Renal cortex interstitium (tissue), 15 donors: Measurements from ENCODE around the gene STARD10. TPM values are rescaled to one million over a fixed set of nuclear protein-coding genes. Genes with fewer than 3 reads are reported as not detected.

ENCODE experiments used
- DNase-seq, 11 donors: peaks; one replicate each; pipeline ENCODE4 v3.0.0-alpha.2; 2013; ENCODE audit warnings: low read depth in 9 of 11, low spot score in 4 of 11; ENCODE audit errors: extremely low read depth in 1 of 11
- long read RNA-seq, 16 experiments: transcript quantifications; one replicate each; lab custom pipeline, GENCODE V29; 2026
- polyA plus RNA-seq, 3 donors: library from polyadenylated mRNA; unstranded; fragments of 120-200 nt; gene quantifications; one replicate each; pipeline ENCODE4 v1.2.1, GENCODE V29; 2013; ENCODE audit not compliant: insufficient read length in 3 of 3

Gene STARD10
- polyA plus RNA-seq, result 10 to 100 TPM; 60.0 to 85.1 (median 80.7) TPM
- long read RNA-seq, donor 1, transcript STARD10-210 (7 exons, 1,100 nt), result major isoform, 11 of 19 reads
- long read RNA-seq, donor 1, partial matches to known transcripts, result 5 of 19 reads
- long read RNA-seq, donor 1, other reads (novel, unspliced or antisense), result 0 of 19 reads
- long read RNA-seq, donor 2, transcript STARD10-210 (7 exons, 1,100 nt), result major isoform, 18 of 22 reads
- long read RNA-seq, donor 2, partial matches to known transcripts, result 0 of 22 reads
- long read RNA-seq, donor 2, other reads (novel, unspliced or antisense), result 0 of 22 reads
- long read RNA-seq, donor 3, transcript STARD10-210 (7 exons, 1,100 nt), result major isoform, 27 of 36 reads
- long read RNA-seq, donor 3, partial matches to known transcripts, result 9 of 36 reads
- long read RNA-seq, donor 3, other reads (novel, unspliced or antisense), result 0 of 36 reads
- long read RNA-seq, donor 4, transcript STARD10-210 (7 exons, 1,100 nt), result major isoform, 12 of 20 reads
- long read RNA-seq, donor 4, partial matches to known transcripts, result 6 of 20 reads
- long read RNA-seq, donor 4, other reads (novel, unspliced or antisense), result 0 of 20 reads
- long read RNA-seq, donor 5, result 0 reads
- long read RNA-seq, donor 6, transcript STARD10-210 (7 exons, 1,100 nt), result major isoform, 14 of 24 reads
- long read RNA-seq, donor 6, partial matches to known transcripts, result 7 of 24 reads
- long read RNA-seq, donor 6, other reads (novel, unspliced or antisense), result 0 of 24 reads
- long read RNA-seq, donor 7, transcript STARD10-210 (7 exons, 1,100 nt), result major isoform, 9 of 18 reads
- long read RNA-seq, donor 7, partial matches to known transcripts, result 8 of 18 reads
- long read RNA-seq, donor 7, other reads (novel, unspliced or antisense), result 0 of 18 reads
- long read RNA-seq, donor 8, transcript STARD10-210 (7 exons, 1,100 nt), result major isoform, 28 of 48 reads
- long read RNA-seq, donor 8, partial matches to known transcripts, result 14 of 48 reads
- long read RNA-seq, donor 8, other reads (novel, unspliced or antisense), result 0 of 48 reads
- long read RNA-seq, donor 9, transcript STARD10-210 (7 exons, 1,100 nt), result major isoform, 13 of 20 reads
- long read RNA-seq, donor 9, partial matches to known transcripts, result 5 of 20 reads
- long read RNA-seq, donor 9, other reads (novel, unspliced or antisense), result 0 of 20 reads
- long read RNA-seq, donor 10, transcript STARD10-210 (7 exons, 1,100 nt), result major isoform, 14 of 22 reads
- long read RNA-seq, donor 10, partial matches to known transcripts, result 6 of 22 reads
- long read RNA-seq, donor 10, other reads (novel, unspliced or antisense), result 0 of 22 reads
- long read RNA-seq, donor 11, transcript STARD10-210 (7 exons, 1,100 nt), result major isoform, 11 of 16 reads
- long read RNA-seq, donor 11, partial matches to known transcripts, result 0 of 16 reads
- long read RNA-seq, donor 11, other reads (novel, unspliced or antisense), result 0 of 16 reads
- long read RNA-seq, donor 12, transcript STARD10-210 (7 exons, 1,100 nt), result major isoform, 10 of 17 reads
- long read RNA-seq, donor 12, partial matches to known transcripts, result 6 of 17 reads
- long read RNA-seq, donor 12, other reads (novel, unspliced or antisense), result 0 of 17 reads
- long read RNA-seq, donor 13, result 0 reads
- long read RNA-seq, donor 14, transcript STARD10-210 (7 exons, 1,100 nt), result major isoform, 7 of 14 reads
- long read RNA-seq, donor 14, partial matches to known transcripts, result 6 of 14 reads
- long read RNA-seq, donor 14, other reads (novel, unspliced or antisense), result 0 of 14 reads
- long read RNA-seq, donor 15, transcript STARD10-210 (7 exons, 1,100 nt), result major isoform, 6 of 6 reads
- long read RNA-seq, donor 15, partial matches to known transcripts, result 0 of 6 reads
- long read RNA-seq, donor 15, other reads (novel, unspliced or antisense), result 0 of 6 reads
- long read RNA-seq, donor 16, transcript STARD10-210 (7 exons, 1,100 nt), result major isoform, 38 of 55 reads
- long read RNA-seq, donor 16, partial matches to known transcripts, result 15 of 55 reads
- long read RNA-seq, donor 16, other reads (novel, unspliced or antisense), result 0 of 55 reads

GRCh38 chr11:72793425-72794367 lies at the start of gene STARD10:
Gene STARD10, minus strand, starts transcription at chr11:72794047. Its CDS starts 12,866 bp downstream, at chr11:72781181.
- peak; percentile 91 to 97 (median 95) for DNase-seq

GRCh38 chr11:72842653-72843330 lies 48.9 kb upstream of the STARD10 start:
- DNase-seq, result no peak

- DNase-seq, result no peak
Measured at GRCh38 chr11:72842126-72842525, 48.3 kb upstream of the STARD10 start.

- no peak for DNase-seq
Measured at GRCh38 chr11:72841397-72841796, 47.5 kb upstream of the STARD10 start.

GRCh38 chr11:72840780-72841179 lies 46.9 kb upstream of the STARD10 start:
- DNase-seq, result no peak

GRCh38 chr11:72838691-72839305 lies 45.0 kb upstream of the STARD10 start:
- no peak for DNase-seq

GRCh38 chr11:72836111-72836510 lies 42.3 kb upstream of the STARD10 start:
- peak in 1 of 11 donors; percentile 21 for DNase-seq

GRCh38 chr11:72834905-72835304 lies 41.1 kb upstream of the STARD10 start:
- no peak for DNase-seq

GRCh38 chr11:72833811-72834493 lies 40.1 kb upstream of the STARD10 start:
- peak in 2 of 11 donors; percentile 47 to 53 for DNase-seq

- DNase-seq, result no peak
Measured at GRCh38 chr11:72833083-72833733, 39.4 kb upstream of the STARD10 start.

- DNase-seq, result no peak
Measured at GRCh38 chr11:72832301-72833082, 38.6 kb upstream of the STARD10 start.

- DNase-seq, result peak in 4 of 11 donors; percentile 68 to 79 (median 74)
Measured at GRCh38 chr11:72831521-72832300, 37.9 kb upstream of the STARD10 start.
